ENCODE results near the gene PPP1R16B. TPM values are rescaled to one million over a fixed set of nuclear protein-coding genes. Genes with fewer than 3 reads are reported as not detected.

PPP1R16B gene
- total and polyA plus RNA-seq, 10 of the 15 experiments (the other 5 are each of a cell fraction or from before 2014, with no cell fraction given), result 13.4 to 90.2 (median 66.7) TPM

GRCh38 chr20:38871560-38871953, 66.1 kb downstream of the PPP1R16B start:
- ATAC-seq, result no peak
- SMC1A ChIA-PET (ENCODE audit: uncharacterized antibody, unreplicated experiment), result interaction anchor here (0.7 to 16.9 kb wide), 4 partner anchors 11 to 64 kb away, joined by 3 to 248 read pairs (median 52); partner anchors contain the start of gene PPP1R16B

More at GRCh38 chr20:38871560-38871953, 66.1 kb downstream of the PPP1R16B start:
- BruUV-seq (replicated peaks), result no TSS peak
- Histone ChIP-seq H3K4me2 (ENCODE audit: control insufficient read depth, insufficient read depth) (peak overlapping the region; percentile 96), H3K36me3 (ENCODE audit: control insufficient read depth in 2 of 2, insufficient read depth in 2 of 2, low read length in 1 of 2) (peaks cover 0 to 5% of the 10 kb centered on the region in 2 experiments; a peak in 3 of 4 replicates), H4K20me1 (ENCODE audit: control insufficient read depth, insufficient read depth) (no peaks in the 10 kb centered on the region), H3K27me3 (replicated peaks in 1 of 2; ENCODE audit: control insufficient read depth in 2 of 2, insufficient read depth in 2 of 2, low read length in 1 of 2) (no peaks in the 10 kb centered on the region), H3K4me3 (no peak overlapping the region), H2AFZ (ENCODE audit: control insufficient read depth, low read depth, low read length) (no peak overlapping the region), H3K9me3 (replicated peaks; ENCODE audit: control insufficient read depth, insufficient read depth, low read length) (no peaks in the 10 kb centered on the region), H3K27ac (ENCODE audit: control insufficient read depth, insufficient read depth) (peak overlapping the region; percentile 96), H3K4me1 (ENCODE audit: control insufficient read depth, insufficient read depth, low read length) (peaks cover 66% of the 10 kb centered on the region), H3K79me2 (ENCODE audit: control insufficient read depth, insufficient read depth, low read length) (peaks cover 65% of the 10 kb centered on the region), H3K9ac (ENCODE audit: control insufficient read depth, insufficient read depth, low read length) (no peak overlapping the region)
- no peak for FAIRE-seq
- WGBS (ENCODE audit: insufficient coverage, insufficient replicate concordance, low lambda C conversion rate, missing lambda C conversion rate), result 11% methylated on average over 2 of the region's 3 CpGs
- intact Hi-C loops (cut with micrococcal nuclease; ENCODE audit: unreplicated experiment) (no loop called here), in situ Hi-C loops (cut with MboI) (loop anchor here (5.0 kb wide), 1 partner anchor 64 kb away; the partner anchor contains the start of gene PPP1R16B)
- ChIA-PET POLR2A (interaction anchor here (0.7 to 8.2 kb wide), 7 partner anchors 8 to 123 kb away, joined by 3 to 67 read pairs (median 9); no protein-coding TSS in a partner anchor), CTCF (interaction anchor here (1.3 to 14.0 kb wide), 5 partner anchors 11 to 121 kb away, joined by 3 to 183 read pairs (median 81); partner anchors contain the start of gene PPP1R16B), RAD21 (ENCODE audit: unreplicated experiment) (interaction anchor here (1.0 to 14.5 kb wide), 8 partner anchors 8 to 65 kb away, joined by 3 to 205 read pairs (median 46); partner anchors contain the start of gene PPP1R16B)
- TF ChIP-seq ZBTB4 (CRISPR knock-in tag; IDR thresholded peaks at IDR 0.05) (no peak), USF1 (IDR thresholded peaks at IDR 0.05; ENCODE audit: borderline replicate concordance, extremely low read length, insufficient read depth, low read depth, low read length) (peak; percentile 16)
- no peak for DNase-seq (ENCODE audit: low read depth, low spot score)

All from GM12878 (cell line).